ENCODE data around the gene HOXC6. TPM values are rescaled to one million over a fixed set of nuclear protein-coding genes. Genes with fewer than 3 reads are reported as not detected.

The HOXC6 gene
- total and polyA plus RNA-seq, 2 of the 8 experiments (the other 6 are each of a cell fraction or from before 2014, with no cell fraction given) = not detected

DNA sequence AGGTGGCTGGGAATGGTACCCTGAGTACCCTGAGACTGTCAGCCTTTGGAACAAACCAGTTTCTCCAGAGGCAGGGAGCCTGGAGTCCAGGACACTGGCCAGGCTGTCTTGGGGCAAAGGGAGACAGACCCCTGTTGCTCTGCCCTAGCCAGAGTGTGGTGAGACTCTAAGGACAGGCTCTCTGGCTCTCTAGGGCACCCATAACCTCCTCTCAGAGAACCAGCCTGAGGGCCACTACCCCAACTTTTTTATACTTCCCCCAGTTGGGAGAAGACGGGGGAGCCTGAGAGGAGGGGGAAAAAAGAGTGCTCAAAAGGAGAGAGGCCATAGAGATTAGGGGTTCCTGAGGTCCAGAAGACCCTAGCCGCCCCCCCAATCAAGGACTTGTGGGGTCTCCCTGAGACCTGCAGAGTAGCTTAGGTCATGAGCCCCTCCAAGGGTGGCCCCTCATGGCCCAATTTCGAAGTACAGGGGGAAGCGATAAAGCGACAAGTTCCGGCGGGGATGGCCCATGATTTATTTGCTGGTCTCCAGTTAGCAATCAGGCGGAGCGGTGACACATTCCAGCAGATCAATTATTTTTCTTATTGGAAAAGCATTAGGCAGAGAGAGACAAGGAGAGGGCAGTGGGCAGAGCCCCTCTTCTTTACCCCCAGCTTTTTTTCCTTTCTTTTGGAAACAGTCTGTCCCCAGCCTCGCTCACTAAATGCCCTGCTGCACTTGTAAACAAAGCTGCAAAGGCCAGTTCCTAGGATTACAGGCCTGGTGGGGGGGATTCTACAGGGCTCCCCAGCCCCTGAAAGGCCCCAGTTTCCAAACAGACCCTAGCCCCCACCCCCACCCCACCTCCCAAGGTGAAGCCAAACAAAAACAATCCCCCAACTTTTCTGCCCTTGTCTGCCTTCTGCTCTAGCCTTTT, 17.9 kb upstream of the HOXC6 start:
- no peak overlapping the region; the same call in 1 of the 2 replicates for H3K18ac ChIP-seq (ENCODE audit: extremely low read depth, low read length)
- H3K4ac ChIP-seq (replicated peaks; ENCODE audit: insufficient read length, low read depth, low read length) = no peak overlapping the region
- H3K36me3 ChIP-seq (ENCODE audit: control insufficient read depth in 2 of 4, insufficient read depth in 4 of 4, low read length in 3 of 4) = no peaks in the 10 kb centered on the region
- H3K4me1 ChIP-seq (replicated peaks in 1 of 4; ENCODE audit: control insufficient read depth in 3 of 4, insufficient read depth in 4 of 4, low read length in 3 of 4) = peaks cover 0 to 4% (median 0%) of the 10 kb centered on the region in 4 experiments; a peak in 2 of 7 replicates
- peaks cover 0 to 48% of the 10 kb centered on the region in 2 experiments for H4K20me1 ChIP-seq (replicated peaks in 1 of 2; ENCODE audit: control insufficient read depth in 1 of 2, insufficient read depth in 2 of 2, low read length in 2 of 2)
- H2AK5ac ChIP-seq (ENCODE audit: low read depth, low read length) = no peak overlapping the region
- no peak overlapping the region for H3K23ac ChIP-seq (ENCODE audit: insufficient read length)
- TF ChIP-seq CBX8 (IDR thresholded peaks at IDR 0.05; ENCODE audit: borderline replicate concordance, low read depth, low read length) (peak; percentile 9; the same call in 1 of the 2 replicates), EZH2 (IDR thresholded peaks at IDR 0.05; ENCODE audit: low read depth, low read length, severe bottlenecking) (peak; percentile 78), SP2 (IDR thresholded peaks at IDR 0.05; ENCODE audit: low read length) (no peak), KDM5A (IDR thresholded peaks at IDR 0.05; ENCODE audit: low read length) (no peak), RNF2 (IDR thresholded peaks at IDR 0.05; ENCODE audit: borderline replicate concordance, low read depth, low read length, missing control alignments, poor library complexity, severe bottlenecking) (peak; percentile 28), SUZ12 (IDR thresholded peaks at IDR 0.05; ENCODE audit: low read length) (peak; percentile 82)
- H2BK5ac ChIP-seq (ENCODE audit: low read depth, low read length) = no peak overlapping the region
- 19% methylated on average over 10 of the region's 10 CpGs; no CpG with 5 or more reads in 1 of the 2 experiments for WGBS, 2 experiments (ENCODE audit: extremely low coverage in 1 of 2, insufficient coverage in 1 of 2, insufficient read length in 1 of 2, insufficient replicate concordance in 2 of 2, low coverage in 1 of 2, low lambda C conversion rate in 2 of 2, missing lambda C conversion rate in 1 of 2)
- no peak overlapping the region for H3K14ac ChIP-seq (ENCODE audit: insufficient read length)
- no peaks in the 10 kb centered on the region for H3K23me2 ChIP-seq (ENCODE audit: low read depth, low read length)
- H4K5ac ChIP-seq (ENCODE audit: insufficient read length, low read depth, low read length) = no peak overlapping the region
- ChIA-PET POLR2A (ENCODE audit: partially characterized antibody) (interaction anchor here (1.1 kb wide), 1 partner anchor 20 kb away, joined by 3 read pairs; no protein-coding TSS in a partner anchor), CTCF (ENCODE audit: partially characterized antibody) (interaction anchor here (0.7 to 9.7 kb wide), 10 partner anchors 17 to 227 kb away, joined by 3 to 172 read pairs (median 4); partner anchors contain the start of genes HOXC5 and HOXC6)
- H3K4me3 ChIP-seq (ENCODE audit: extremely low read depth in 1 of 4, insufficient read depth in 2 of 4, low read depth in 3 of 4, low read length in 4 of 4) = no peak overlapping the region
- H2BK20ac ChIP-seq (ENCODE audit: low read length) = no peak overlapping the region
- H3K79me2 ChIP-seq (ENCODE audit: control insufficient read depth in 1 of 2, insufficient read depth in 2 of 2, low read length in 2 of 2) = no peaks in the 10 kb centered on the region
- 0 out of 2 replicates have a peak overlapping the region, but pooled peaks have one; percentile 75 for H2BK12ac ChIP-seq (ENCODE audit: low read depth, low read length)
- no peak overlapping the region for H3K9ac ChIP-seq (replicated peaks in 1 of 4; ENCODE audit: extremely low read depth in 1 of 4, low read depth in 3 of 4, low read length in 3 of 4)
- H3K56ac ChIP-seq (replicated peaks; ENCODE audit: insufficient read length, low read depth, low read length) = no peak overlapping the region
- no peak overlapping the region for H2AFZ ChIP-seq (ENCODE audit: low read length)
- no peak overlapping the region for H4K8ac ChIP-seq (ENCODE audit: extremely low read depth, insufficient read depth, low read length)
- no peaks in the 10 kb centered on the region for H3K79me1 ChIP-seq (ENCODE audit: low read depth, low read length)
- H3K9me3 ChIP-seq (ENCODE audit: insufficient read depth in 2 of 2, low read depth in 1 of 2, low read length in 1 of 2) = no peaks in the 10 kb centered on the region
- no peak overlapping the region for H4K91ac ChIP-seq (replicated peaks; ENCODE audit: insufficient read length, low read length)
- no peak overlapping the region for H2BK120ac ChIP-seq (replicated peaks; ENCODE audit: low read depth, low read length)
- DNase-seq (ENCODE audit: low read depth in 1 of 2, low spot score in 2 of 2) (no peak), FAIRE-seq (no peak)
- peaks cover 96 to 100% (median 98%) of the 10 kb centered on the region in 4 experiments for H3K27me3 ChIP-seq (replicated peaks in 1 of 4; ENCODE audit: control insufficient read depth in 3 of 4, extremely low read depth in 1 of 4, insufficient read depth in 3 of 4, low read length in 3 of 4)
- H3K27ac ChIP-seq (ENCODE audit: low read depth, low read length) = no peak overlapping the region
- no peak overlapping the region; the same call in 1 of the 2 replicates for H2BK15ac ChIP-seq (ENCODE audit: low read length)
- H3K4me2 ChIP-seq (ENCODE audit: insufficient read depth in 1 of 2, low read depth in 2 of 2, low read length in 2 of 2) = no peak overlapping the region

Measured in H1 (cell line).